Embryonic facial prominence (tissue), 1 donor: ENCODE results near the gene RHOBTB1.
A peak's percentile ranks its signal among the peaks of the same experiment; 100 is the strongest.

Experiments used
- DNase-seq: peaks from one replicate; pipeline ENCODE4 v3.0.0-alpha.2; 2016; ENCODE audit errors: extremely low spot score

Gene RHOBTB1

DNA sequence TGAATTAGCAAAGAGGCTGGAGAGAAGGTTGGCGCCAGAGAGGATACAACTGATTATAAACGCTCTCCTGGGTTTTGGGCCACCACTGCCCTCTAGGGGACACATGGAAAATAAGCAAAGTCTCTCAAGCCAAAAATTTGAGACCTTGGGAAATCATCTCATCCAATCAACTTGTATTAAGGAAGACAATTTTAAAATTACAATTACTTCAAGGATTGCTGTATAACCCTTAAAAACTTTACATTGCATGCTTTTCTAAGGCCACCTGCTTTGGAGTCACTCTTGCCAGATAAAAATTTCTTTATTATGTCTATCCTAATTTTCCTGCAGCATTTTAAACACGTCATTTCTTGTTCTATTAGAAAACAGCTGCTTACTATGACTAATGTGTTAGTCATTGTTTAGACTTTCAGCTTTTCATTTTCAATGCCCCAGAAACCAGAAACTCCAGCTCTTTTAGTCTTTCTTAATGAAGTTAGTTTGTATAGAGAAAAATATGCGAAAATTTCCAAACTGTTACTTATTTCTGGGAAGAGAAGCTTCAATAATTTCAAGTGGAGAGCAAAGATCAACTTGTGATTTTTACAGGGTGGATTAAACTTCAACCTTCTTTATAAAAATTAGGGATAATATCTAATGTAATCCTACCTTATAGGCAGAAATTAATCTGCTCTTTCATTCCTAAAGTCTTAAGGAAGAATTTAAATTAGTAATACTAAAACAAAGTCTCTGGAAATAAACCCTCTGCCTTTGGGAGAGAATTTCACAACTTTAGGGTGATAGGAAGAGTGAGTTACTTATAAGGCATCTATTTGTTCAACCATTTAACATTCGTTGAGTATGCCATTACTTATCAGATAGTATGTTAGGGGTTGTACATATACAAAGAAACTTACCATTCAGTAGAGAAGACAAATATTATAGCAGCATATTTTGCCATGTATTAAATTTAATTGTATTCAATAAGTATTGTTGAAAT is 20.6 kb upstream of the RHOBTB1 start:
- peak; percentile 51 for DNase-seq

DNA sequence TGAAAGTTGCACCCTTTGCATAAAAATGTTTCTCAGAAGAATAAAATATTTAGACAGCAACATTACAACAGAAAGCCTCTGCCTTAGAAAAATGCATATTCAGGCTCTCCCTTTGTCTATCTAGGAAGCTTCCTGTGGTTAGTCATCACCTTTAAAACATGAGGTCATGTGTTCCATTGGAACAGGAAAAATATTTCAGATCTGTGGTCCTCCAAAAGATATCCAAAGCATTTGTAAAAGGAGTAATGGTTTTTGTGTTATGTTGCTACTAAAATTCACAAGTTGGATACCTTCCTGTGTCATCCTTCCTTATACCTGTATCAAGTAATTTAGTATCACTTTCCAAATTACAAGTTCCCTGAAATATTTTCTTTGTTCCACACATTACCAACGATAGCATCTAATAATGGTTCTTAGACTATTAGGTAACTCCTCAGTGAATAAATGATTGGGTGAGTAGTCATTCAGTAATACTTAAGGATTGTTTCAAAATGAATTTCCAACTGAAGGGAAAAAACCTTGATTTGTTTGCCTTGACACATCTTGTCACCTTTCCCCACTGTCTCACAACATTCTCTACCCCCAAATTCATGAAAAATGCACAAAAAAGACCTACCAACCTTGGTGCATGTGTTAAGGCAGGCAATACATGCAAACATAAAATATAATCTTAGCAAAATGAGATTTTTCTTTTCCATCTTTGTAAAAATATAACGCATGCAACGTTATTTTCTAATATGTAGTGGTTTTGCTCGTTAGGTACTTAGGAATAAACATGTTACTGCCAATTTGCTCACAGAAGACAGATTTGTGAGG is 19.7 kb upstream of the RHOBTB1 start:
- DNase-seq: no peak

DNA sequence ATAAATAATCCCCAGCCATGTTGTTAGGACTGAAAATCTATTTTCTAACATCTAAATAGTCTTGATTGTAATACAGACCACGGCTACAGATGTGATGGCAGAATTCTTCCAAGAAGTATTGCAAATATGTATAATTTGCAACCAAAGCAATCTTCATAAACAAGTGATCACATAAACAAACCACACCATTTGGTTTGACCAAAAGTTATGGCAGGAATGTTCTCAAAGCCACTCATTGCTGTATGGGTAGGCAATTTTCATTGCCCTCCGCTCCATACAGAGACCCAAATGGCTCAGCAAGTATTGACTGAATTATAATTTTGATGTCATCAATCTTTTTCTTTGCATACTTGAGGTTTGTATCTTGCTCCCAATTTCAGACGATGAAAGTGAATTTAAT is 19.0 kb upstream of the RHOBTB1 start:
- no peak for DNase-seq

DNA sequence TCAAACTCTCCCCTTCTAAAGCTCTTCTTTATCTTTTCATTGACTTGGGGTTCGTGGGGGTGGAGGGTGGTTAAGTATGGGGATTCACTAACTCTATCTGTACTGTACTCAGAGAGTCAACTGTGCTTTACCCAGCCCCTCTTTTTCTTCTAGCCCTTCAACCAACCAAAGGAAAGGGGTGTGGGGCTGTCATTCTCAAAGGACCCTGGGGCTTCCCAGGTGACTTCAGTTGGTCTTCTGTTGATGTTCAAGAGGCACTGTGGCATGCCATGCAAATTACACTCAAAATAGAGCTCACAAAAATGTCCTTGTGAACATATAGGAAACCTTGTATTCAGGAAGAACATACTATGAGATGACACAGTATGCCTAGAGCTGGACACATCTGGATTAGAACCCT is 16.9 kb upstream of the RHOBTB1 start:
- no peak for DNase-seq

DNA sequence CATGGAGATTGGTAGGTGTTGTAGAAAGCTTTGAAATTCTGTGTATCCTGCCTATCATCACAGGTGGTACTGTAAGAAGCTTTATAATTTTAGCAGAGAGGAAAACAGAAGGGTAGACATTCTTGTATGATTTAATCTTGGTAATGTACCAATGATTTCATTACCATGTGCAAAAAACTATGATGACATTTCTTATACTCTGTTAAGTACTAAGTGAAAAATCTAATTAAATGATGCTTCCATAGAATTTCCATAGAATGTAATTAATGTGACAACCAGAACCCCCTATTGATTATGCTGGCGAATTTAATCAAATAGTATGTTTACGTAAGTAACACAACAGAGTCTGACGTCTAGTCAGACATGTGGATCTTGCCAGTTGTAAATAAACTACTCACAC is 16.0 kb upstream of the RHOBTB1 start:
- no peak for DNase-seq

DNA sequence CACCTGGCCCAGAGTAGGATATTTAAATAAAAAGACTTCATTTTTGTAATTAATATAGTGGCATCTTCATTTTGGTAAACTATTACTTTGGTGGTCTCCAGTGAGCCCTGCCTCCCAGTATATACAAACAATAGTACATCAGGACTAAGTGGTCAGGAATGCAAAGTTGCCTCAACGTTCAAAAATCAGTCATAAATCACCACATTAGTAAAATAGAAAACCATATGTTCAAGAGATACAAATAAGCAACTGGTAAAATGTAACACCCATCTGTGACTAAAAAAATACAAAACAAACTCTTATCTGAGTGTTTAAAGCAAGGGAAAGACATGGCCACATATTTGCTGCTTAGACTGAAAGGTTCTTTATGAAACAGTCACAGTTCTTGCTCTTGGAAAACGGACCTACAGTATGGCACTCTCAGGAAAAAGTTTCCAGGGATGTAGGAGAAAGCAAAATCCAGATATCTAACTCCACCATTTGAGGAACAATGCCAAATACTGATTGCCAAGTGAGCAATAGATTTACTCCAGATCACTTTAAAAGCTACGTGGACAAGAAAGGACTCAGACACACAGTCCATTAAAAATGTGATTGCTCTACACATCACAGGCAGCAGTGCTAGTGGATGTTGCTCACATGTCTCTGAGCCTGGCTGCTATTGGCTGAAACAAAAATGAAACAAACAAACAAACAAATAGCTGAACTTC is 15.1 kb upstream of the RHOBTB1 start:
- no peak for DNase-seq

DNA sequence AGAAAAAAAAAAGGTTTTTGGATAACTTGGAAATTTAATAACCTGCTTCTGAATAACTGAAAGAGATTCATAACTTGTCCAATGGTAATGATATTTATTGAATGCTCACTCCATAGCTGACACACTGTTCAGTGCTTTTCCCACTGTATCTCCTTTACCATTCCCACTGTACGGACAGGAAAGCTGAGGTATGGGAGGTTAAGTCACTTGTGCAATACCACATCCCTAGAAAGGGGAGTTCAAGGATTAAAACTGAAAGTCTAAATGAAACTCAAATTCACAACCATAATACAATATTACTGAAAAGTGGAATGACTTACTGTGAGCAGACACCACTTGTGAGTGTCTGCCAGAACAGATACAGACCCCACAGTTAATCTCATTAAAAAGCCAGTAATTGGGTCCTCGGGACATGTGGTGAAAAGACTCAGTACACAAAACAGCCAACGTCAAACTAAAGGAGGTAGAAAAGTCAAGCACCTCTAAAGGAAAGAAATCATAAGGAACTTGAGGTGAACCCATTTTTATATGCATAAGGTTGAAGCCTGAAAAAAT is 13.8 kb upstream of the RHOBTB1 start:
- no peak for DNase-seq

DNA sequence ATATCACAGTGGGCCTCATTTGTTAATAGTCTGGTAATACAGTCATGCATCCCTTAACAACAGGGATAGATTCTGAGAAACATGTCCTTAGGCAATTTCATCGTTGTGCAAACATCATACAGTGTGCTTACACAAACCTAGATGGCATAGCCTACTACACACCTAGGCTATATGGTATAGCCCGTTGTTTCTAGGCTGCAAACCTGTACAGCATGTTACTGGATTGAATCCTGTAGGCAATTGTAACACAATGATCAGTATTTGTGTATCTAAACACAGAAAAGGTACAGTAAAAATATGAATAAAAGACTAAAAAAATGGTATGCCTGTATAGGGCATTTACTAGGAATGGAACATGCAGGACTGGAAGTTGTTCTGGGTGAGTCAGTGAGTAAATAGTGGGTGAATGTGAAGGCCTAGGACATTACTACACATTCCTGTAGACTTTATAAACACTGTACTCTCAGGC is 12.0 kb upstream of the RHOBTB1 start:
- DNase-seq: no peak

DNA sequence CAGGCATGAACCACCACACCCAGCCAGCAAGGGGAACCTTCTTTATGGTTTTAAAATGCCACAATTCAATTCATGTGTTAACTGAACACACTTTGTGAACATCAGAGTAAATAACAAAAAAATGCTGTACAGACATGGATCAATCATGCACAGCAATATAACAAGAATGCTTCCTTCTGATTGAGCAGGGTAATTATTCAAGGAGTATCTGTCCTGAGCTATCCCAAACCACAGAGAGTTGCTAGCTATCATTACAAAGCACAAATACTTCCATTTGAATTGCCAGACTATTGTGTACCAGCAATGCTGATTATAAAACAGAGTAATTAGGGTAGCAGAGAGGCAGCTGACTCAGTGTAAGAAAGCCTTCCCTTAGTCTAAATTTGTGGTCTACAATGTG is 11.3 kb upstream of the RHOBTB1 start:
- DNase-seq: no peak

DNA sequence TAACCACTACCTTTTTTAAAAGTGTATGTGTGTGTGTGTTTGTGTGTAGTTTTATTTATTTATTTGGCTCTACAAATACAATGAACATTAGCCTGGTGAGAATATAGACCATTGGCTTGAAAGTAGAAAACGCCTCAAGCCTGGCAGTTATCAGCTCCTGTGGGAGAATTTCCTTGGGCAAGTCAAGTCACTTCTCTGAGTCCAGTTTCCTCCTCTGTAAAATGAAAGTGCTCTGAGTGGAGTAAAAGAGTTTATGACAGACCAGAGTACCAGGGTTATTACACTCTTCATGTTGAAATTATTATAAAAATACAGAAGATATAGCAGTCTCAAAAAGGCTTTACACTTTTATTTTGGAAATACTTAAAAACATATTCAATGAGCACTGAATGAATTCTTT is 10.1 kb upstream of the RHOBTB1 start:
- no peak for DNase-seq

DNA sequence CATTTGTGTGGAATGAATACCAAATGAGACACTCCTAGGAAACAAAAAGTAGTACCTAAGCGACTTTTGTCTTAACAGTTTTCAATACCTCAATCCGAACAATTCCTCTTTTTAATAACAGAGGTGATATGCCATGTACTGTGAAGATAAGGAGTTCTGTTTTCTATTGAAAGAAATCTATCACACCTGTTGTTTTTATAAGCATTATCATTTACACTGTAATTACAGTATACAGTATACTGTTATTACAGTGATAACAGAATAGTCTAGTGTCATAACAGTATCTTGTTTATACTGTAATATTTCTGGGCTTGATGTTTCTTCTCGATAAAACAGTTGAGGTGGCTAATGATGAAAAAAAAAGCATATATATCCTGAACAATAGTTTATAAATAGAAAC is 9.4 kb upstream of the RHOBTB1 start:
- DNase-seq: no peak

DNA sequence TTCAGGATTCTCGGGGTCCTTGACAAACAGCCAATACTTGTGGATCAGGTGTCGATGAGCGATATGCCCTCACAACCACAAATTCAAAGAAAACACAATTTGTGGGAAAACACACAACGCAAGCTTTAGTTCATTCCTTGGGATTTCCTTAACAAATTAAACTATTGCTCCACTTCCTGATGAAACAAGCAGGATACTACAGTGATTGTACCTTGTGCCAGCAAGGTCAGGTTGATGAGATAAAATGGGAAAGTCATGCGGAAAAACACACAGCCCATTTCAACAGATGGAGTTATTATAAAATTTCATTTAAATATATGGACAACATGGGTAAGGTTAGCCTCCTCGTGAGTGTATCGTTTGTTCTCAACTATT is 8.8 kb upstream of the RHOBTB1 start:
- no peak for DNase-seq

DNA sequence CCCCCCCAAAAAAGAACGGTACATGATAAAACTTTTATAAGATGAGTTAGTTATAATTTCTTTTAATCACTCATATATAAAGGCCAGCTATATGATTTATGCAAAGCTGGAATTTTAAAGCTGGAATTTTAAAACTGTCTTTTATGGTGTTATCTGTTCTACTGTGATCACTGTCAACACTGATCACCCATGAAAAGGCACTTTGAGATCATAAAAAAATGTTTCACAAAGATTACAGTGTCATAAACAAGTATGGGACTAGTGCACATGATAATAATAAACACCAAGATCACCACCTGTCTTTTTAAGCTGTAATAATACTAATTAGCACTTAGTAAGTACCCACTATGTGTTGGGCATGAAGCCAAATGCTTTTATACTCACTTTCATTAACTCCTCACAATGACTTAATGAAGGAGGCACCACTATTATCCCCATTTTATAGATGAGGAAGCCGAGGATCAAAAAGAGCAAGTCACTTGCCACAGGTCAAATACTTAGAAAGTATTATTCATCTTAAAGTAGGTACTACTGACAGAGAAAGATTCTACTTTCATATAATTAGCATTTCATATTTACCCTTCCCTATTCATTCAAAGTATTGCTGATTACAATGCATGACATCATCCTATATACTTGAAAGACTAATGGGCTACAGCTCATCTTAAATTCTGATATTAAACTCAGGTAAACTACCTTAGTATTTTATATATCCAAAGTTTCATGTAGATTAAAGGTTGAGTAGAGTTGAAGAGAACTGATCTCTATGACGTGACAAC is 8.3 kb upstream of the RHOBTB1 start:
- no peak for DNase-seq

DNA sequence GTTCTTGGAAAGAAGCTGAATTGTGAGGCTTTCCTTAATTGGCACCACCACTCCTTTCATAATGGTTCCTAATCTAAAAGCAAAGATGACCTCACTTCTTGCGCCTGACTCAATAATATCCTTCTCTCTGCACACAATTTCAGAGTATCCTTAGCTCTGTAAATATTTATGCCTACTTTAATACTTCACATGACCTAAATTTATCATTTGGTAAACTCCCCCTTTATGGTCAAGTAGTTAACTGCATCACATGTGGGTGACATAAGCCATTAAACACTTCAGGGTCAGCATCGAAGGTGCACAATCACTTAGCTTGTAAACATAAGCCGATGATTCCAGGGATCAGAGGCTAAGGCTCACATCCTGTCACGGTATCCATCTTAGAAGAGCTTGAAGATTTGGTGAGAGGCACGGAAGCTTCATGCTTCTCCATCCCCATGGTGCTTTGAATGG is 7.3 kb upstream of the RHOBTB1 start:
- no peak for DNase-seq

DNA sequence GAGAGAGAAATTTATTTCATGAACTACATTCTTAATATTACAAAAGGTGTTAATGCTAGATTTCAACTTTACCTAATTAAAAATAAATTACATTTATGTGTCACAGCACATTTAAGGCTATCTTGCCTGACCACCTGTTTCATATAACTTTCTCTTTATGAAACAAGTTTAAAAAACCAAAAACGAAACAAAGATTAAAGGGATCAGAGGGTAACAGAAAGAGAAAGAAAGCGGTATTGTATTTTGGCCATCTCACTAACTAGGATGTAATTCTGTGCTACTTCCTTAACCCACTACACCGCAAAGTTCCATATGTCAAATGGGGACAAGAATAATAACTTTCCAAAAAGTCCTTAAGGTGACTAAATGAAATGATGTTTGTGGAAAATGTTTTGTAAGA is 6.3 kb upstream of the RHOBTB1 start:
- no peak for DNase-seq

DNA sequence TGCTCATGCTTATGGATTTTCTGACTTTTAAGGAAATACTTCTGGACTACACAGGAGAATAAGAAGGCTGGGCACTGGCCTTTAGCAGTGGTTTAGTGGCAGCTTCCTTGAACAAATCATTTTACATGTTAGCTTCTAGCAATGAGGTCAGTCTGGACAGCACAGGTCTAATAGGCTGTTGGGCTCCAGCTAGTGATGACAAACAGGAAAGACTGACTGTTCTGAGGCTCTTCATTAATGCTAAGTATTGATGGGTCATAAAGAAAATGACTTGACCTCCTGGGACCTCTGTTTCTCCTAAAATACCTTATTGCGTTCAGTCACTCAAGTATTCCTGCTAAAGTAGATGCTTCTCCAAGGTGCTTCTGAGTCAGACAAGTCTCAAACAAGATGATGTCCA is 4.9 kb upstream of the RHOBTB1 start:
- DNase-seq: no peak

DNA sequence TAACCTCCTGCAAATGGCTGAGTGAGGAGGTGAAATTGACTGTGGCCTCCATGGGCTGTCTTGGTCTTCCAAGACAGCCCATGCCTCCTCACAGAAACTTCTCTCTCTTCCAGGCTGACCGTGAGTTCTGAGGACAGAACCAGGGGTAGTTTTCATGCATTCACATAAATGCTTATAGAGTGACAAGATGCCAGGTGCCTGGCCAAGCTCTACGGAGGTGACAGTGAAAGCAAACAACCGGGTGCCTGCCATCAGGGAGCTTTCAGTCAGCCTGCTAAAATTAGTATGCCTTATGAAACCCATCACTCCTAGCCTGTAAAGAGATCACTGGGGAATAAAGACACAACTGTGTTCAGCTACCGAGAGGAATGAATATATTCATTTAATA is 919 bp upstream of the RHOBTB1 start:
- DNase-seq: no peak

DNA sequence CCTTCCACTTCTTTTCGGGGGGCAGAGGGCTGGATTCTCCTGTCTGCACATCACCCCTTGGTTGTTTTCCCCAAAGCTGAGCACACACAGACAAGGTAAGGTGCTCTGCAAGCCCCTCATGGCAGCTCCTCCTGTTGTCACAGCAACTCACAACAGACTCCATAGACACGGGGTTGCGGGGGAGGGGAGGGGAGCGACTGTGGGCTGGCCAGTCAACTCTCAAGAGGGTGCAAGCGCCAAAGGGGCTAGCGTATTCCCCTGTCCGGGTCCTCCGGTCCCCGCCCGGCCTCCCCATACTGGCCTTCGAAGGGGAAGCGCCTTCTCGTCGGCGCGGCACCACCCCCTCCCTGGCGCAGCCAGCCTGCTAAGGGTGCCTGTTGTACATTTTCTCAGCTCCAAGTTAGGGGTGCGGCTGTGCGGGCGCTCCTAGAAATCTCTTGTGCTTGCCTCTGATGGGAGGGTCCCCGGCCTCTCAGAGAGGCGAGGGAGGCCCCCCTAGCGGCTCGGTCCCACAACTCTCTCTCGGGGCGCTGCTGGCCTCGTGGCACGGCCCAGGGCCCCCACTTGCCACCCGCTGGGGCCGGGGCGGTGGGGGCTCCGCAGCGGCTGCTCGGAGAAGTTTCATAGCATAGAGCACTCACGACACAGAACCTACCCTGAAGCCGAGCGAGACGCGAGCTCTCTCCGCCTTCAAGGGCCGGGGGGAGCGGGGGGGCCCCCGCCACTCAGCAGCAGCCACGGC is 498 bp downstream of the RHOBTB1 start:
- DNase-seq: peak; percentile 64

DNA sequence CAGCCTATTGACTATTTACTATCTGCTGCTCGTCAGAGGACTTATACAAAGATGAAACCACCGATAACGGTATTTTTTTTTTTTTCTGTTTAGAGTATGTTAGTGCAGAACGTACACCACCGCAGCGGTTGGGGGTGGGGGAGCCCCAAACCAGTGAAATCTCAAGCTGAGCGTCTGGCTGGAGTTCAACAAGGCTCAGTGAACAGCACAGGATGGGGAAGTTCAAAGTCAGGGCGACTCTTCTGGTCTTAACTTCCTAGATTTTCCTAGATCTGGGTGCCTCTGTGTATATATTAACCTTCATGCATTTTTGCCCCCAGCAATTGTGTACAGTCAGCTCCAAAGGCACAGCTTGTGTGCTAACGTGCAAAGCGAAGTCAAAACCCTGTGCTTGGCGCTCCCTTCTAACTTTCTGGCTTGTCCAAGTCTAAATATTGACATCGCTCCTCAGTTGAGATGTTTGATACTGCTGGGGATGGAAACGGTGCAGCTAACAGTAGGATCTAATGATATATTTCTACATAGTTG is 1.1 kb downstream of the RHOBTB1 start:
- peak; percentile 39 for DNase-seq
